ENCODE results near the gene HS6ST3.

GRCh38 chr13:96279904-96280303 lies 190.0 kb downstream of the HS6ST3 start:
- TF ChIP-seq POLR2AphosphoS5 (IDR thresholded peaks at IDR 0.05; ENCODE audit: borderline replicate concordance, low read depth, low read length) = no peak
- TF ChIP-seq EZH2 (IDR thresholded peaks at IDR 0.05) = no peak
- no peak for TF ChIP-seq FOXP2 (optimal IDR thresholded peaks at IDR 0.05; ENCODE audit: control extremely low read depth, extremely low read length, insufficient read depth)
